T-helper 2 cell treated with Interferon-gamma antibody and Interleukin-4, amounts not matched to agents 5 μg/mL and 100 μg/mL, for 36 hours (primary cell): Measurements from ENCODE around the gene ELOVL6.
A peak's percentile ranks its signal among the peaks of the same experiment; 100 is the strongest.

Experiments used
- DNase-seq: peaks from one replicate; pipeline ENCODE4 v3.0.0; 2021; ENCODE audit warnings: low spot score
- H3K27ac Mint-ChIP-seq: one replicate; pipeline ENCODE4 v1.8.0; 2021; ENCODE audit warnings: mild to moderate bottlenecking, mixed read lengths
- H3K27me3 Mint-ChIP-seq: one replicate; pipeline ENCODE4 v1.8.0; 2021; ENCODE audit warnings: low read depth, mixed read lengths
- H3K36me3 Mint-ChIP-seq: one replicate; pipeline ENCODE4 v1.8.0; 2021; ENCODE audit warnings: low read depth, mixed read lengths
- H3K4me1 Mint-ChIP-seq: one replicate; pipeline ENCODE4 v1.8.0; 2021; ENCODE audit warnings: low read depth, mixed read lengths
- H3K4me3 Mint-ChIP-seq: one replicate; pipeline ENCODE4 v1.8.0; 2022; ENCODE audit warnings: mild to moderate bottlenecking, moderate library complexity, mixed read lengths
- H3K9me3 Mint-ChIP-seq: one replicate; pipeline ENCODE4 v1.8.0; 2021; ENCODE audit warnings: mixed read lengths

ELOVL6 gene

DNA sequence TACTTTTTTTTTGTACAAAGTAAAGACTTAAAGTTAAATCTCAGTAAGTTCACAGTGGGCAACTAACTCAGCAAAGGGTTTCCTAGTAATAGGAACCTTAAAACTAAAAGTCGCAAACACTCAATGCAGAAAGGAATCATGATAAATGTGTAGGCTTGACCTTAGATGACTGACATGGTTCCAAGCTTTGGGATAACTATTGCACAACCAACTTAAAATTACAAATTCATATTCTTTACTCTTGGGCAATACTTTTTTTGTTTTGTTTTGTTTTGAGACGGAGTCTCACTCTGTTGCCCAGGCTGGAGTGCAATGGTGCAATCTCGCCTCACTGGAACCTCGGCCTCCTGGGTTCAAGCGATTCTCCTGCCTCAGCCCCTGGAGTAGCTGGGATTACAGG is 8.2 kb downstream of the ELOVL6 start:
- H3K4me3 Mint-ChIP-seq: no peak overlapping the region
- H3K9me3 Mint-ChIP-seq: no peaks in the 10 kb centered on the region
- no peaks in the 10 kb centered on the region for H3K27me3 Mint-ChIP-seq
- H3K27ac Mint-ChIP-seq: no peak overlapping the region
- no peak for DNase-seq
- peaks cover 22% of the 10 kb centered on the region for H3K4me1 Mint-ChIP-seq
- peaks cover 37% of the 10 kb centered on the region for H3K36me3 Mint-ChIP-seq

GRCh38 chr4:110188113-110188512 is 10.3 kb downstream of the ELOVL6 start:
- Mint-ChIP-seq H3K4me1 (peaks cover 21% of the 10 kb centered on the region), H3K27ac (no peak overlapping the region), H3K36me3 (peaks cover 39% of the 10 kb centered on the region), H3K27me3 (no peaks in the 10 kb centered on the region), H3K9me3 (no peaks in the 10 kb centered on the region), H3K4me3 (no peak overlapping the region)
- no peak for DNase-seq

DNA sequence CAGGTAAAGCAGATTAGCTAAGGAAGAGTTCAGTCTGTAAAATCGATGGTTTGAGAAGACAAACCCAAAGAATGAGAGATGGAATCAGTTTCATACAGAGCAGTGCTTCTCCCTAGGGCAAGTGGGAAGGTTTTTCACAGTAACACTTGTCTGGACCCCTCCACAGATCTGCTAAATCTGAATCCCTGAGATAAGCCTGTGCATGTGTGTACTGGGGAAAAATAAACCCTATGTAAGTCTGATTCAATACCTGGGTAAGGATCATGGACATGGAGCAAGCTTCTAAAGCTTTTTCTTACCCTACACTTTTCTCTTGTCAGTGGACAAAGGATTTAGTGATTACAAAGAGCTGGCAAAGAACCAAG is 13.6 kb downstream of the ELOVL6 start:
- peaks cover 24% of the 10 kb centered on the region for H3K36me3 Mint-ChIP-seq
- no peak overlapping the region for H3K4me3 Mint-ChIP-seq
- H3K27ac Mint-ChIP-seq: no peak overlapping the region
- DNase-seq: no peak
- H3K4me1 Mint-ChIP-seq: peaks cover 14% of the 10 kb centered on the region
- no peaks in the 10 kb centered on the region for H3K9me3 Mint-ChIP-seq
- H3K27me3 Mint-ChIP-seq: no peaks in the 10 kb centered on the region

DNA sequence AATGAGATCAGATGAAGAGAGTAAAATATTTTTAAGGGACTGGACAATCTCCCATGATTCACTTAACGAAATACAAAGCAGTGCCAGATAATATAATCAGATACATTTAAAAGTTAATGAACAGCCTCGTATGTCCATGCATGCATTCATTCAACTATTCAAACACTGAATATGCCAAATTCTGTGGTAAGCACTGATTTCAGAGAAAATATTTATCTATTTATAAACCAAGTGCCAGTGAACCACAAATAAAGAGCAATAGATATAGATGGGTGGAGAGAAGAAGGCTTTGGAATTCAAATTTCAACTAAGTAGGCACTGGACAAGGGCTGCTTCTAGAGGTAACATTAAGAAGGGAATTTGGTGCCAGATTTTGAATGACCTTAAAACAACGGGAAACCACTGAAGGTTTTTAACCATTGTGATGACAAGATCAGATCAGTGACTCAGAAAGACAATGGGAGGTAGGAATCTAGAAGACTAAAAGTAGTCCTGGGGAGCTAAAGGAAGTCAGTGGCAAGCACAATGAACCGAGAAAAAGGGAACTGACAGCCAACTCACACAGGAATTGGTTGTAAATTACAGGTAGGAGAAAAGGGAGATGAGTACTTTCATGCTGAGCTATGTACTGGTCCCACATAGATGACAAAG is 14.2 kb downstream of the ELOVL6 start:
- H3K4me3 Mint-ChIP-seq: no peak overlapping the region
- no peaks in the 10 kb centered on the region for H3K9me3 Mint-ChIP-seq
- peaks cover 16% of the 10 kb centered on the region for H3K4me1 Mint-ChIP-seq
- DNase-seq: no peak
- H3K27me3 Mint-ChIP-seq: no peaks in the 10 kb centered on the region
- no peak overlapping the region for H3K27ac Mint-ChIP-seq
- peaks cover 26% of the 10 kb centered on the region for H3K36me3 Mint-ChIP-seq

- Mint-ChIP-seq H3K4me1 (peaks cover 16% of the 10 kb centered on the region), H3K4me3 (no peak overlapping the region), H3K27ac (no peak overlapping the region), H3K27me3 (no peaks in the 10 kb centered on the region), H3K36me3 (peaks cover 27% of the 10 kb centered on the region), H3K9me3 (no peaks in the 10 kb centered on the region)
- DNase-seq: no peak
Measured at GRCh38 chr4:110183643-110184042, 14.8 kb downstream of the ELOVL6 start.

DNA sequence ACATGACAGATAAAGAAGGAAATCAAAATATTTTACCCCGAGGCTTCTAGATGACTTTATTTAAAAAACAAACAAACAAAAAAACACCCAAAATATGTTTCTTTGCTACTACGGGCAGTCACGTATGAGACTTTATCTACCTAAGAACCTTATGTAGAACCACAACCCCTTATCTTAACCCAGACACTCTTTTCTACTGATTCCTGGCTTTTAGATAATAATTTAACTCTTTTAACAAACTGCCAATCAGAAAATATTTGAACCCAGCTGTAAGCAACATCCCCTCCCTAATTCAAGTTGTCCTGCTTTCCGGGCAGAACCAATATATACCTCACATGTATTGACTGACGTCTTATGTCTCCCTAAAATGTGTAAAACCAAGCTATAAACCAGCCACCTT is 15.4 kb downstream of the ELOVL6 start:
- Mint-ChIP-seq H3K9me3 (no peaks in the 10 kb centered on the region), H3K27ac (no peak overlapping the region), H3K36me3 (peaks cover 31% of the 10 kb centered on the region), H3K4me3 (no peak overlapping the region), H3K27me3 (no peaks in the 10 kb centered on the region), H3K4me1 (peaks cover 15% of the 10 kb centered on the region)
- no peak for DNase-seq

DNA sequence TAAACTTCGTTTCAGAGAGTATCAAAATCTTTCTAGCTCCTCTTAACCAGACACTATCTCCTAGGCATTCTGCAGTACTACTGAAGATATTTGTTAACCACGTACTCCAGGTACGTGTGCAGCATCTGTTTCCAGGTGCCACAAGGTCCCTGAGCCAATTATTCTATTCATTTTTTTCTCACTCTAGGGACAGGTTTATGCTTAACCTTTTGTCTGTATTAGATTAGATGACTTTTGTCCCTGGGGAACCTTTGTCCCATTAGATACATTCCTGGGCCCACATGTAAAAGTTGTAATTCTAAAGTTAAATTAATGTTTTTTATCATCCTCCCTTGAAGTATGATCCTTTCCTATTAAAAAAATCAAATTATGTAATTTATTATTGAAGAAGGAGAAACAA is 16.5 kb downstream of the ELOVL6 start:
- H3K27ac Mint-ChIP-seq: no peak overlapping the region
- H3K36me3 Mint-ChIP-seq: peaks cover 30% of the 10 kb centered on the region
- H3K4me3 Mint-ChIP-seq: no peak overlapping the region
- no peaks in the 10 kb centered on the region for H3K27me3 Mint-ChIP-seq
- no peak for DNase-seq
- H3K9me3 Mint-ChIP-seq: no peaks in the 10 kb centered on the region
- peaks cover 13% of the 10 kb centered on the region for H3K4me1 Mint-ChIP-seq

- Mint-ChIP-seq H3K9me3 (no peaks in the 10 kb centered on the region), H3K27me3 (no peaks in the 10 kb centered on the region), H3K27ac (no peak overlapping the region), H3K36me3 (peaks cover 33% of the 10 kb centered on the region), H3K4me3 (no peak overlapping the region), H3K4me1 (peaks cover 2% of the 10 kb centered on the region)
- no peak for DNase-seq
Measured at GRCh38 chr4:110175634-110176033, 22.8 kb downstream of the ELOVL6 start.

GRCh38 chr4:110172972-110173371 is 25.4 kb downstream of the ELOVL6 start:
- Mint-ChIP-seq H3K4me3 (no peak overlapping the region), H3K27me3 (no peaks in the 10 kb centered on the region), H3K36me3 (peaks cover 28% of the 10 kb centered on the region), H3K4me1 (no peaks in the 10 kb centered on the region), H3K9me3 (no peaks in the 10 kb centered on the region), H3K27ac (no peak overlapping the region)
- no peak for DNase-seq

GRCh38 chr4:110171971-110172370 is 26.4 kb downstream of the ELOVL6 start:
- no peaks in the 10 kb centered on the region for H3K4me1 Mint-ChIP-seq
- H3K27me3 Mint-ChIP-seq: no peaks in the 10 kb centered on the region
- no peak overlapping the region for H3K27ac Mint-ChIP-seq
- H3K4me3 Mint-ChIP-seq: no peak overlapping the region
- no peaks in the 10 kb centered on the region for H3K9me3 Mint-ChIP-seq
- peaks cover 26% of the 10 kb centered on the region for H3K36me3 Mint-ChIP-seq
- DNase-seq: no peak

GRCh38 chr4:110170861-110171260 is 27.6 kb downstream of the ELOVL6 start:
- Mint-ChIP-seq H3K36me3 (peaks cover 29% of the 10 kb centered on the region), H3K27ac (no peak overlapping the region)

DNA sequence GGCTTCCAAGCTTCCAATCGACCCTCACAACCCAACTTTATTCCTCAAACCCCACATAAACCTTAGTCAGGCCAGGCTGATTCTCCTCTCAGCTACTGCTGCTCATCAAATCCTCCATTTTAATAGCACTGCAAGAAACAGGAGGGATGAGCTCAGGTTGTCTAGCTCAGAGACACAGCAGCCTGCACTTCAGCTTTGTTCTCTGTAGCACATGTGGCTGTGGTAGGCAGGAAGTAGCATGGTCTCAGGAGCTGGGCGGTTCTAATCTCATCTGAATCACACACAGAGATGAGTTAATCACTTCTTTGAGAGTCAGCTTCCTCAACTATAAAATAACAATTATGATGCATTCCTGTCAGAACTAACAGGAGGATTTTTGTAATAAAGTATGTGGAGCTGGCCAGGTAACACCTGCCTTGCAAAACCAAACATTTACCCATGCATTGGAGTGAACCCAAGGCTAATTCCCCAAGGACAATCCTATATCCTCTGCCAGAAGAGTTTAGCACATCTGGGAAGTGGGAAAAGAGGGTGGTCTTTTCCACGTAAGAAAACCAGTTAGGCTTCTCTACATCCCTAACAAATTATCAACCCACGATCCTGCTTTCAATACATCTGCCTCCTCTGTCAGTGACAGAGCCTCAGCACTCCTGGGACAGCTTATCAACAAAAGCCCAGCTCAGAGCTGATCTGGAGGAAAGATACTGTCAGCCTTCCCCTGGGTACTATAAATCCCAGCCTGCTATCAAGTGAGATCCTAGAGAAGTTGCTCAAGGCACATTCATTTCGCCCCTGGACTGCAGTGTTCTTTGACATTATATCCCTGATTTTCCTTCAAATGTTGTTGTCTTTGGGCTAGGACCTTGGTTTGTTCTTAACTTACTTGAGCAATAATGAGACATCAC is 32.8 kb downstream of the ELOVL6 start:
- H3K27me3 Mint-ChIP-seq: no peaks in the 10 kb centered on the region
- H3K9me3 Mint-ChIP-seq: no peaks in the 10 kb centered on the region
- peaks cover 29% of the 10 kb centered on the region for H3K4me1 Mint-ChIP-seq
- H3K36me3 Mint-ChIP-seq: peaks cover 29% of the 10 kb centered on the region
- peak overlapping the region; percentile 77 for H3K4me3 Mint-ChIP-seq
- H3K27ac Mint-ChIP-seq: peak overlapping the region; percentile 98
- DNase-seq: peak; percentile 70

More at GRCh38 chr4:110170861-110171260, 27.6 kb downstream of the ELOVL6 start:
- no peaks in the 10 kb centered on the region for H3K9me3 Mint-ChIP-seq
- no peak for DNase-seq
- H3K4me1 Mint-ChIP-seq: peaks cover 7% of the 10 kb centered on the region
- H3K27me3 Mint-ChIP-seq: no peaks in the 10 kb centered on the region
- H3K4me3 Mint-ChIP-seq: no peak overlapping the region

DNA sequence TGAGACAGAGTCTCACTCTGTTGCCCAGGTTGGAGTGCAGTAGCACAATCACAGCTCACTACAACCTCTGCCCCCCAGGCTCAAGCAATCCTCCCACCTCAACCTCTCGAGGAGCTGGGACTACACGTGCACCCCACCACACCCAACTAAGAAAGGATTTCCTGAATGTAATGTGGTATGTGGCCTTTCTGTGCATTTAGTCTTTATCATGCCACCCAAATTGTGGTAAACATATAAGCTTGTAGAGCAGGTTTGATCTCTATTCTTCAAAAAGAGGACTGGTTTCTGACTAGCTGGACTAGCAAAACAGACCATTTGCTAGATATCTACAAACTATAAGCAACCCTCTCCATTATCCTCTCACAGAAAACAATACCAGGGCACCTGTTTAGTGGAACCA is 33.6 kb downstream of the ELOVL6 start:
- peak overlapping the region; percentile 77 for H3K4me3 Mint-ChIP-seq
- no peaks in the 10 kb centered on the region for H3K9me3 Mint-ChIP-seq
- peaks cover 32% of the 10 kb centered on the region for H3K4me1 Mint-ChIP-seq
- peaks cover 26% of the 10 kb centered on the region for H3K36me3 Mint-ChIP-seq
- DNase-seq: no peak
- no peaks in the 10 kb centered on the region for H3K27me3 Mint-ChIP-seq
- H3K27ac Mint-ChIP-seq: peak overlapping the region; percentile 98

DNA sequence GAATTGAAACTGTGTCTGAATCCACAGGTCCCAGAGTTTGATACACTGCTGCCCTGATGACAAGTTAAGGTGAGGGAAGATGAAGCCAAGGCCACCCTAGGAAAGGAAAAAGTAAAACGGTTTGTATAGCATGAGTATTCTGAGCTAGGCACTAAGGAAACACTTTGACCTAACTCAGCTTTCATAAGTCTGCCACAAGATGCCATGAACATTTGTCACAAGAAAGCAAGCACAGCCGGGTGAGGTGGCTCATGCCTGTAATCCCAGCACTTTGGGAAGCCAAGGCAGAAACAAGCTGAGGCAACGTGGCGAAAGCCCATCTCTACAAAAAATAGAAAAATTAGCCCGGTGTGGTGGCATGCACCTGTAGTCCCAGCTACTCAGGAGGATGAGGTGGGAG is 34.2 kb downstream of the ELOVL6 start:
- no peaks in the 10 kb centered on the region for H3K27me3 Mint-ChIP-seq
- DNase-seq: no peak
- peak overlapping the region; percentile 32 for H3K27ac Mint-ChIP-seq
- no peaks in the 10 kb centered on the region for H3K9me3 Mint-ChIP-seq
- H3K36me3 Mint-ChIP-seq: peaks cover 26% of the 10 kb centered on the region
- H3K4me1 Mint-ChIP-seq: peaks cover 32% of the 10 kb centered on the region
- no peak overlapping the region for H3K4me3 Mint-ChIP-seq
